Forelimb muscle (tissue), 1 donor: Measurements from ENCODE around the gene PMM1. TPM values are rescaled to one million over a fixed set of nuclear protein-coding genes. Genes with fewer than 3 reads are reported as not detected.
"Not testable (repeated sequence)": the region's sequence is repeated elsewhere in the genome, so short reads cannot be mapped to it uniquely, and the experiment has no call there.

Experiments used
- DNase-seq: peaks from one replicate; pipeline ENCODE4 v3.0.0-alpha.2; 2013; ENCODE audit warnings: low read depth
- polyA plus RNA-seq: library from polyadenylated mRNA; unstranded; fragments of 120-200 nt; gene quantifications from one replicate; pipeline ENCODE4 v1.2.1, GENCODE V29; 2013; ENCODE audit not compliant: insufficient read length

Gene PMM1
- polyA plus RNA-seq, 1 donor = 23.2 TPM

DNA sequence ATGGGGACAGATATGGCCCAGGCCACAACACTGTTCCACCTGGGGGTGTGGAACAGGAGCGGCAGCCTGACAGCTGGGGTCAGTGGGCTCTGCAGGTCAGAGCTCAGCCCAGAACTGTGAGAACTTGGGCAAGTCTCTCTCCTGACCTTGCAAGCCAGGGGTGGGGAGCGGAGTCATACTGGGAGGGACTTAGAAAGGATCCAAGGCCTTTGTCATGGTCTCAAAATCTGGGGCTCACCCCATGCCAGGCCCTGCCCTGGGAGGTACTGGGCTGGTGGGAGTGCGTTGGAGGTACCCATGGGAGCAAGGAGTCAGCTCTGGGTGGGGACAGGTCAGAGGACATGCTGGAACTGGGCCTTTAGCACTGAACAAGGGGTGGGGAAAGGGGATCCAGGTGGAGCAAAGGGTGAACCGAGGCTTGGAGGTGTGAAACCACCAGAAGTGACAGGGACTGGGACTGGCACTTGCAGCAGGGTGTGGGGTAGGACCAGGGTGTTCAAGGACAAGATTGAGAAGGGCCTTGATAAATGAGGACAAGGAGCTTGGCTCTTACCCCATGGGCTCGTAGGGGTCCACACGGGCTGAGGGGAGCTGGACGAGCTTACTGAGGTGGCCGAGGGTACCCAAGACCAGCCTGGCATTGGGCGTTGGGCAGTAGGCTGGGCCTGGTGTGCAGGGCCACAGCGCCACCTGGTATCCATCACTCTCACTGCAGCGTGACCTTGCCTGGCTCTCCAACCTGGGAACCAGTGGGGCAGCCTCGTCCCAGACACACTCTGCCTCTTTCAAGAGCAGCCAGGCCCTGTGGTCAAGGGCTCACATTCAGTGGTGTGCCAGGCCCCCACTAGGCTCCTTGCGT is 7.4 kb upstream of the PMM1 start:
- no peak for DNase-seq

DNA sequence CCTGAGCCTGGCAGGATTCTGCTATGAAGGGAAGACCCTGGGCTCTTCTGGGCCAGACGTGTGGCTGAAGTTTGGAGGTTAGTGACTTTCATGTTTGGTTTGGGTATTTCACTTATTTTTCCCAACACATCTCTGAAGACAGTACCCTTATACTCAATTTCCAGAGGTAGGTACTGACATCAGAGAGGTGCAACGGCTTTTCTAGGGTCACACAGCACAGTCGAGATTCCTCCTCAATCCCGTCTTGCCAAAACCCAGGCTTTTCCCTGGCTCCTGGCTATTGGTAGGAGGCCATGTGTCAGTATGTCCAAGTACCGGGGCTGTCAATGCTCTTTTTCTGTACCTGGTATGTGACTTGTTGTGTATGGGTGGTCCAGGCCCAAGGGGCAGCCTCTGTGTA is 6.1 kb upstream of the PMM1 start:
- DNase-seq = no peak

DNA sequence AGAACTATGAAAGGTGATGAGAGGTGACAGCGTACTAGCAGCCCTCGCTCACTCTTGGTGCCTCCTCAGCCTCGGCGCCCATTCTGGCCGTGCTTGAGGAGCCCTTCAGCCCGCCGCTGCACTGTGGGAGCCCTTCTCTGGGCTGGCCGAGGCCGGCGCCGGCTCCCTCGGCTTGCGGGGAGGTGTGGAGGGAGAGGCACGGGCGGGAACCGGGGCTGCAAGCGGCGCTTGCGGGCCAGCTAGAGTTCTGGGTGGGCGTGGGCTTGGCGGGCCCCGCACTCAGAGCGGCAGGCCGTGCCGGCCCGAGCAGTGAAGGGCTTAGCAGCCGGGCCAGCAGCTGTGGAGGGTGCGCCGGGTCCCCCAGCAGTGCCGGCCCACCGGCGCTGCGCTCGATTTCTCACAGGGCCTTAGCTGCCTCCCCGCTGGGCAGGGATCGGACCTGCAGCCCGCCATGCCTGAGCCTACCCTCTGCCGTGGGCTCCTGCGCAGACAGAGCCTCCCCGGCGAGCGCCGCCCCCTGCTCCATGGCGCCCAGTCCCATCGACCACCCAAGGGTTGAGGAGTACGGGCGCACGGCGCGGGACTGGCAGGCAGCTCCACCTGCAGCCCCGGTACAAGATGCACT is 3.8 kb upstream of the PMM1 start:
- DNase-seq = not testable (repeated sequence)

DNA sequence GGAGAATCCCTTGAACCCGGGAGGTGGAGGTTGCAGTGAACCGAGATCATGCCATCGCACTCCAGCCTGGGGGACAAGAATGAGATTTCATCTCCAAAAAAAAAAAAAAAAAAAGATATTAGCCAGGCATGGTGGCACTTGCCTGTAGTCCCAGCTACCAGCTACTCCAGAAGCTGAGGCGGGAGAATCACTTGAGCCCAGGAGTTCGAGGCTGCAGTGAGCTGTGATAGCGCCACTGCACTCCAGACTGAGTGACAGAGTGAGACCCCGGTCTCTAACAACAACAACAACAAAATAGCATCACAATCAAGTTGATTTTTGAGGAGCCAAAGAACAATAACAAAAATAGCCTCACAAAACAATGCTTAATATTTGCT is 2.3 kb downstream of the PMM1 start:
- no peak for DNase-seq

DNA sequence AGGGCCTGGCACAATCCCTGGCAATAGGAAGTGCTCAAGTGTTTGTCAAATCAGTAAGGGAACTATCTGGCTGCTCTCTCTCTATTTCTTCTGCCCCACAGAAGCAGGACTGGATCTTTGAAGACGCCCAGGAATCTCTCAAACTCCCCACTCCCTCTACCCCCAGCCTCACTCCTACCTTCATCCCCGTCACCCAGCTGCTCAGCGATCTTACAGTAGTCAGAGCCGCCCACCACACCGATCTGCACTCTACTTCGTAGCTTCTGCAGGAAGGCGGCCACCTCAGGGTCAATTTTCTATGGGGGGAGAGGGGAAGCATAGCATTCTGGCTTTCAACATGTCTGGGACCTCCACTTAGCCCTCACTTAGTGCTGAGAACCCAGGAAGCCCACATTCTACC is 3.7 kb downstream of the PMM1 start:
- no peak for DNase-seq

DNA sequence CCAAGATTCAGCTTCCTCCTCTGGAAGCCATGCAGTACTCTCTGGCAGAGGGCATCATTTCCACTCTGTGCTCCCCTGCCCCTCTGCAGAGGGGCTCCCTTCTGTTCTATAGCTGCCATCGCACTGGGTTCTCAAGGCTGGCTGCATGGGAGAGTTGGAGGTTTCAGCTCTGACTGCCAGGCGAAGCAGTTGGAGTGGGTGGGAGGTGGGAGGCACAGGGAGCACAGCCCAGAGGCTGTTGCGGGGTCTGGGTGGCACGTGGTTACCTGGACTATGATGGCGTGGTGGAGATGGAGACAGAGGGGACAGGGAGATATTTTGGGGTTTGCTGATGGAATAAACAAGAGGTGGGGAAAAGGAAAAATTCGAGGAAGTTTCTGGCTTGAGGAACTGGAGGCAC is 4.8 kb downstream of the PMM1 start:
- no peak for DNase-seq

DNA sequence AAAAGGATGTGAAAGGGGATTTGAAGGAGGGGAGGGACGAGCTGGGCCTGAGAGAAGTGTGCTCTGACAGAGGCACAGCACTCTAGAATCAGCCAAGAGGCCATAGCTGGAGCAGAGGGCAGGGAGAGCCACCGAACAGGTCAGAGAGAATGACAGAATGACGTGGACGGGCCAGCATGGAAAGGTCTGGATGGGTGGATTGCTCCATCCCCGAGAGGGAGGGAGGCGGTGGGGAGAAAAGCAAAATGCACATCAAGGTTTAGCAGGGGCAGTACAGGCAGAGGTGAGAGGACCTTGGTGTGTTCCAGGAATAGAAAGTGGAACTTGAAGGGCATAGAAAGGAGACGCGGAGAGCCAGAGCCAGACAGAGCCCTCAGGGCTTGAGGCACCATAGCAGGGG is 6.9 kb downstream of the PMM1 start:
- DNase-seq = no peak

DNA sequence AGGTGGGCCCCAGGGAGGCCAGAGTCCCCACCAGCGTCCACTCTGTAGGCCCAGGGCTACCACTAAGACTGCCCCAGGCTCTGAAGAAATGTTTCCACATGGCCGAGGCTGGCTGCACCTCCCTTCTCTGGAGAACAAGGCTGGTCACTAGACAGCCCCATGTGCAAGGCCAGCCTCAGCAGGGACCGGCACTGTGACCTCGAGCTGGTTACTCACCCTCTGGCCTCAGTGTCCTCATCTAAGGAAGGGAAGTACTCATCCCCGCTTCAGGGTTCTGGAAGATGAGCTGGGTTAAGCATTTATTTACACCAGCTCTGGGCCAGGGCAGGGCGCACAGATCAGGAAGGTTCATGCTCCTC is 9.7 kb downstream of the PMM1 start:
- no peak for DNase-seq

DNA sequence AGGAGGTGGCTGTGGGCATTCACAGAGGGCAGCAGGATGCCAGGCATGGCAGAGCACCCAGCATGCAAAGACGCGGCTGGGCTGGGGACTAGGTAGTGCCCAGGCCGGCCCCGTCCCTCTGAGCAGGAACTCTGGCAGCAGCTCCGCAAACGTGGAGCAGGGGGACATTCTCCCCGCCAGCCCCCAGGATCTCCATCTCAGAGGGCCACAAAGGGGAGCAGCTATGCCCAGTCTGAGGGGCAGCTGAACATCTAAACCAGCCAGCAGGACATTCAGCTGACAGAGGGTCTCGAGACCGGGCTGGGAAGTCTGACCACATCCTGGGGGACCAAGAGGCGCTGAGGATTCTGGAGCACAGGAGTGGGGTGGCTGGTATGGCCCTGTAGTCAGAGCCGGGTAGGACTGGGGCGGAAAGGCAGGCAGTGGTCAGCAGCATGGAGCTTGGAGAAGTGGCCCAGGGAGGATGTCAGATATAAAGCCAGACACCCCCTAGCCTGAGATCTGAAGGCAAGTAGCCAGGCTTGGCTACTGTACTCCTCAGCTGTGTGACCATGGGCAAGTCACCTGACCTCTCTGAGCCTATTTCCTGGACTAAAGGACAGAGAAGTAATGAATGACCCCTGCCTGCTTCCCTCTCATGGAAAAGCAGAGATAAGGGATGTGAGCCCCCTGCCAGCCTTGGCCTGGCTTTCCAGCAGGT is 10.2 kb downstream of the PMM1 start:
- no peak for DNase-seq

DNA sequence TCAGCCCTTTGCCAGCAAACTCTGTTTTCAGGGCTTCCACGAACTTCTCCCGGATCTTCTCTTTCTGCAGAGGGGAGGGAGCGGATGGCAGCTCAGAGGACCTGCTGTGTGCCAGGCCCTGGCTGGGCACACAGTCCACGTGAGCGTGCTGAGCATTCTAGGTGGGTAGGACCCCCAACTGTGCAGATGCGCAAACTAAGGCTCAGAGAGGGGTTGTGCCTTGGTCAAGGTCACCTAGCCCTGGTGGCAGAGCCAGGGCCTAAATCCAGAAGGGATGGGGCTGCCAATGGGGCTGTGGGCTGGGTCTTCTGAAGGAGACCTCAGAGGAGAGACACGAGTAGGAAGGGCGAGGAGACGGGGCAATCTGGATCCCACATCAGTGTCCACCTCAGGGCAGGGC is 10.8 kb downstream of the PMM1 start:
- DNase-seq = no peak

DNA sequence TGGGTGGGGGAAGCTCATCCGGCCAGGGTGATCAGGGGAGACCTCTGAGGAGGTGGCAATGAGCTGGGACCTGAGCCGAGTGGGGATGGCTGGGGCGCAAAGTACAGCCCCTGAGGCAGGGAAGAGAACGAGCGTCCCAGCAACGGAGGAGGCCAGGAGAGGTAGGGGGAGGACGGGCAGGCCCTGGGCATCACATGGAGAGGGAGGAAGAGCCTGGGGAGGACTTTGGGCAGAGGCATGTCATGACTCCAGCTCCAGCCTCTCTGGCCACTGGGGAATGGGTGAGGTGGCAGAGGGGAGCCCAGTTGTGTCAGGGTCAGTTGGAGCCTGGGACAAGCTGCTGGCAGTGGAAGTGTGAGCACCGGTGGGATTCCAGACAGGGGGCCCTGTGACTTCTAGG is 11.5 kb downstream of the PMM1 start:
- DNase-seq = no peak

DNA sequence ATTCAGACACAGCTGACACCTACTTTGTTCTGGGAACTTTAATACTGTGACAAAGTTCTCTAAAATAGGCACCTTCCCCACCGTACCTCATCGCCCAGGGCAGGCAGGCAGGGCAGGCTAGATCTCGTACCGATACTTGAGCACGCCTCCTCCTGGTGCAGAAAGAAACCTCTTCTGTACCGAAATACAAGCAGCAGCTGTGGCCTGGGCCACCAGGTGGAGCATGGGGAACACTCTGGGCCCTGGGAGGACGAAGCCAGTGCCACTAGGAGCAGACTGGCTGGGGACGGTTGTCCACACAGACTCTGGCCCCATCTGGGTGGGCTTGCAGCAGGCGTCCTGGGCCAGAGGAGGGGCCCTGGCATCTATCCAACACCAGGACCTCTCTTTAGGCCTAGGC is 12.8 kb downstream of the PMM1 start:
- no peak for DNase-seq

DNA sequence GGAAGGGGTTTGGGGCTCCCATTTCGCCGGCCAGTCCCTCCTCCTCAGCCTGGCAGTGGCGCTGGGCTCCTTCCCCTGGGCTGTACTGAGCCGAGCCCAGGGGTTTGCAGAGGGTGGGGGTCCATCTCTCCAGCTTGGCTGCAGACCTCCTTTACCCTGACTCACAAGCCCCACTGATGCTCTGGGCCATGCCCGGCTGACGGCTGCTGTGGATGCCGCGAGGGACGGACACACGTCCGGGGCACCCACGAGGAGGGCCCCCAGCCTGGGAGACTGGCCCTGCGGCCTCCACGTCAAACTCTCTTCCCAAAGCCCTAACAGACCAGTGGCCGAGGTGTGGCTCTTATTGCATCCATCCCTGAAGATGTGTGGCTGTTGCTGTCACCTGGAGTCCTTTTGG is 14.1 kb downstream of the PMM1 start:
- no peak for DNase-seq

DNA sequence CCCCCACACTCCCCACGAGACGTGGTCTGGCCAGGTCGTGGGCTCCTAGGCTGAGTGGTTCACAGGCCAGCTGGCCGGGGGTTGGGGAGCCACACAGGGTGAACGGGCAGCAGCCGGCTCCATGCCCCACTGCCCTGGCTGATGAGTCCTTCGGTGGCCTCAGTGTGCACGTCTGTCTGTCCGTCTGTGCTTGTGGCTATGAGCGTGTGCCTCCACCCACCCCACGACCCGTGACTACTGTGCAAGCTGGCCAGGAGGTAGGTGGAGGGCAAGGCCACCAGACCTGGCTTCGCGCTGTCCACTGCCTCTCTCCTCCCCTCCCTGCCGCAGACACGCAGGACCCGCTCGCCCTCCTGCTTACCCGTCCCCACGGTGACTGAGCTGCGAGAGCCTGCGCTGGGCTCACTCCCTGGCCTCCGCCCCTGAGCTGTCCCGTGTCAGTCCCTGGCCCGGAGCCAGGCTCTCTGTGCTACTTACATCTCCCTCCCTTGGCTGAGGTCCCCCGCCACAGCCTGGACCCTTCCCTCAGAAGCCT is 14.7 kb downstream of the PMM1 start:
- no peak for DNase-seq

DNA sequence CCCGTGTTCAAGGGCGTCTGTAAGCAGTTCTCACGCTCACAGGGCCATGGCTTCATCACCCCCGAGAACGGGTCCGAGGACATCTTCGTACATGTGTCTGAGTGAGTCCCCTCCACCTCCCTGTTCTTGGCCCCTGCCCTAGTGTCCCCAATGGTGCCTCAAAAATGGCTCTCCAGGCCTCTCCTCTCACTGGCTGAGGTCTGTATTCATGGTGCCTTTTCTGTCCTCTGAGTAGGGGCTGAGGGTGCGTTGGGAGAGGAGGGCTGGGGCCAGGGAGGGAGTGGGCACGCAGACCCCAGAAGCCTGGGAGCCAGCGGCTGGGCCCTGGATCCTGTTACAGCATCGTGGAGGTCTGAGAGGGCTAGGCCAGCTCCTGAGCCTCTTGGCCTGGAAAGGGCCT is 16.0 kb downstream of the PMM1 start:
- DNase-seq = no peak

DNA sequence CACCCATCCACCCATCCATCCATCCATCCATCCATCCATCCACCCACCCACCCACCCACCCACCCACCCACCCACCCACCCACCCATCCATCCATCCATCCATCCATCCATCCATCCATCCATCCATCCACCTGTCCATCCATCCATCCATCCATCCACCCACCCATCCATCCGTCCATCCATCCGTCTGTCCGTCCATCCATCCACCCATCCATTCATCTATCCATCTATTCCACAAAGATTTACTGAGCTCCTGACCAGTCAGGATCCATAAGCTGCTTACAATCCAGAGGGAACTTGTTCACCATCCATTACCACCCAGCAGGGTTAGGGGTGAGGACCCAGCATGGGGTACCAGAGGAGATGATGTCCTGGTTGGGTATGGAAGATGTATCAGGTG is 17.3 kb downstream of the PMM1 start:
- not testable (repeated sequence) for DNase-seq

DNA sequence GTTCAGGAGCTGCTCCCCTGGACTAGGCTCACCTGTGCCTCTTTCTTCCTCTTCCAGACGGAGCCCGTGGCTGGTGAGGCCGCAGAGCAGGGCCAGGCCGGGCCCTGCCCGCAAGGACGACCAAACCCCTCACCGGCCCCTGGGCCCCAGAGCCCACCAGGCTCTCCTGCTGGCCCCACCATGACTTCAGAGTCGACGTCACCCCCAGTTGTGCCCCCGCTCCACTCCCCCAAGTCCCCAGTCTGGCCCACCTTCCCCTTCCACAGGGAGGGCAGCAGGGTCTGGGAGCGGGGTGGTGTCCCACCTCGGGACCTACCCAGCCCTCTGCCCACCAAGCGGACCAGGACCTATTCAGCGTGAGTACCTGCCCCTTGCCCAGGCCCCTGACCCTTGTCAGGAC is 17.9 kb downstream of the PMM1 start:
- DNase-seq = no peak

DNA sequence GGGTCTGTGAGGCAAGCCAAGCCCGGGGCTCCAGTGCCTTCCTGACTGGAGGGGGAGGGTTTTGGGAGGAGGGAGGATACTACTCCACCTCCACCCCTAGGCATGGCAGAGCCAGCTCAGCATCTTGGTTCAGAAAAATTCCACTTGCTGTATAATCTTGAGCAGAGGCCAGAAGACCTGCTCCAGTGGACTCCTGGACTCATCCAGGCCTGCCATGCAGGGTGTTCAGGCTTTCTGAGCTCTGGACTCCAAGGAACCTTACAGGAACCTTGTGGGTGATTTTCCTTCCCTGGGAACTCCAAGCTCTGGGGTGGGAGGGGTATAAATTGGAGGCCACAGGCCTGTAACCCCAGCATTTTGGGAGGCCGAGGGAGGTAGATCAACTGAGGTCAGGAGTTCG is 19.4 kb downstream of the PMM1 start:
- DNase-seq = no peak

DNA sequence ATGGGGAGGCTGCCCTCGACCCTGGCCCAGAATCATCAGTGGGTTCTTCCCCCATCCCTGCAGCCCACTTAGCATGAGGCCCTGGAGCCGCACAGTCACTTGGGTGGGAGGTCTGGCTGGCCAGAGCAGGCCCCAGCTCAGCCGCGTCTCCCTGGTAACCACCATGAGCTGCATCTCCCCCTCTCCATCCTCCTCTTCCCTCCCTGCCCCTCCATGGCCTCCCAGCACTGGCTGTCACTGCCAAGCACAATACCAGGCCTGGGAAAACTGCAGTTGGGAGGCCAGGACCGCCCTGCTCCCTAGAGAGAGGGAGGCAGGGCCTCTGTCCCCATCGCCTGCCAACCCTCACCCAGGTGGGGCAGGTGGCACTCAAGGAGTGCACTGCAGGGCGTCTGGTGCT is 20.8 kb downstream of the PMM1 start:
- no peak for DNase-seq

DNA sequence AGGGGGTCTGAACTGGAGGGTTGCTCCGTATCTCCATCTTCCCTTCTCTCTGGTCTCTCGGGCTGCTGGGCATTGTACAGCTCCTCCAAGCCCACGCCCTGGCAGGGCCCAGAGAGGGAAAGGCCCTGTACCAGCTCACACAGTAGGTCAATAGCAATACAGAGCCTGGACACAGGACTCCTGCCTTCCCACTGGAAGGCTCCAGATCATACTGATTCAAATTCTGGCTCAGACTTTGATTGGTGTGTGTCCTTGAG is 22.2 kb downstream of the PMM1 start:
- DNase-seq = no peak

DNA sequence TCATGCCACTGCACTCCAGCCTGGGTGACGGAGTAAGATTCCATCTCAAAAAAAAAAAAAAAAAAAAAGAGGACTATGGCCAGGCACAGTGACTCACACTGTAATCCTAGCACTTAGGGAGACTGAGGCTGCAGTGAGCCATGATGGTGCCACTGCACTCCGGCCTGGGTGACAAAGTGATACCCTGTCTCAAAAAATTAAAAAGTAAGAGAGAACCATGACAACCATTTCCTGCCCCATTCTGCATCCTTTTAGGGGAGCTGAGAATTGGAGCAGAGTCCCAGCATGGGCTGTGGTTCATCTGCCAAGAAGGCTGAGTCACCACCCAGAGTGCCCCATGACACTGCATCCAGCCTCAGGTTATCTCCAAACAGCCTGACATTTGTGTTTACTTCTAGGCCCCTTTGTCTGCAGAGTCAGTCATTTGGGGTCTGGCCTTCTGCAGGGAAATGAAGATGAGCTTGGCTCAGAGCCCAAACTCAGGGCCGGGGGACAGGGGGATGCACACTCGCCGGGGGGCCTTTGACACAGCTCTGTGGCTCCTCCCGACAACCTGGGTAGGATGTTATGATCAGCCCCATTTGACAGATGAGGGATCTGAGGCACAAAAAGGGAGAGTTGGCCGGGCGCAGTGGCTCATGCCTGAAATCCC is 24.1 kb downstream of the PMM1 start:
- no peak for DNase-seq

DNA sequence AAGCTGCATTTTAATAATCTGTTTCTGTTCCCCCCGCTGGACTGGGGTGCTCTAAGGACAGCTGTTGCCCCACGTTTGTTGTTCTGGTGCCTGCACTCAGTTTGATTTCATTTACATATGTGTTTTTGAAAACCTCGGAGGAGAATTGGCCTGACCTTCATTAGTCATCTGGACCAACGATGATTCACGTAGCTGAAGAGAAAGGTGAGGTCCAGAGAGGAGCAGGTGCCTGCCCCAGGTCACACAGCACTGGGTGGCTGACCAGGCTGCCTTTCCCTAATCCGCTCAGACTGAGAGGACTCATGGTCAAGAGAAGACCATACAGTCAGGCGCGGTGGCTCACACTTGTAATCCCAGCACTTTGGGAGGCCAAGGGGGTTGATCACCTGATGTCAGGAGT is 25.1 kb downstream of the PMM1 start:
- DNase-seq = no peak
